GM13977 (cell line): Measurements from ENCODE around the gene TRIM61.
"Not testable (repeated sequence)": the region's sequence is repeated elsewhere in the genome, so short reads cannot be mapped to it uniquely, and the experiment has no call there.

ENCODE experiments used
- DNase-seq: peaks from one replicate; pipeline ENCODE4 v3.0.0; 2012; ENCODE audit warnings: low spot score
- in situ Hi-C: fragments of 300-500 bp; cut with MboI; formaldehyde crosslinking; loops from one replicate; pipeline ENCODE4 v1.12.0; 2022; ENCODE audit warnings: low sequenced_read_pairs, low pct_unique_long_range_greater_than_20kb, mixed read lengths, inconsistent platforms; ENCODE audit not compliant: unreplicated experiment
- TF ChIP-seq, protein P1 (sequence below): IDR thresholded peaks from 2 replicates; pipeline ENCODE4 v1.5.1; 2012; ENCODE audit warnings: mild to moderate bottlenecking, control low read depth; ENCODE audit not compliant: insufficient read depth; ENCODE audit errors: extremely low read depth, missing control alignments

Gene TRIM61

GRCh38 chr4:164977243-164978164 is at the start of gene TRIM61:
Gene TRIM61 (minus strand): TSS chr4:164977657. CDS start chr4:164970002, 7,655 bp downstream.
- peak; percentile 71 for DNase-seq
- TF ChIP-seq, protein P1, sequence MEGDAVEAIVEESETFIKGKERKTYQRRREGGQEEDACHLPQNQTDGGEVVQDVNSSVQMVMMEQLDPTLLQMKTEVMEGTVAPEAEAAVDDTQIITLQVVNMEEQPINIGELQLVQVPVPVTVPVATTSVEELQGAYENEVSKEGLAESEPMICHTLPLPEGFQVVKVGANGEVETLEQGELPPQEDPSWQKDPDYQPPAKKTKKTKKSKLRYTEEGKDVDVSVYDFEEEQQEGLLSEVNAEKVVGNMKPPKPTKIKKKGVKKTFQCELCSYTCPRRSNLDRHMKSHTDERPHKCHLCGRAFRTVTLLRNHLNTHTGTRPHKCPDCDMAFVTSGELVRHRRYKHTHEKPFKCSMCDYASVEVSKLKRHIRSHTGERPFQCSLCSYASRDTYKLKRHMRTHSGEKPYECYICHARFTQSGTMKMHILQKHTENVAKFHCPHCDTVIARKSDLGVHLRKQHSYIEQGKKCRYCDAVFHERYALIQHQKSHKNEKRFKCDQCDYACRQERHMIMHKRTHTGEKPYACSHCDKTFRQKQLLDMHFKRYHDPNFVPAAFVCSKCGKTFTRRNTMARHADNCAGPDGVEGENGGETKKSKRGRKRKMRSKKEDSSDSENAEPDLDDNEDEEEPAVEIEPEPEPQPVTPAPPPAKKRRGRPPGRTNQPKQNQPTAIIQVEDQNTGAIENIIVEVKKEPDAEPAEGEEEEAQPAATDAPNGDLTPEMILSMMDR: peak; percentile 41
- in situ Hi-C loops: no loop called here

- in situ Hi-C loops, DNase-seq: not testable (repeated sequence)
These were observed 48.3 kb upstream of the TRIM61 start for GRCh38 chr4:165025782-165026181.

- DNase-seq, in situ Hi-C loops: not testable (repeated sequence)
These were observed 42.5 kb upstream of the TRIM61 start for GRCh38 chr4:165019995-165020394.

DNA sequence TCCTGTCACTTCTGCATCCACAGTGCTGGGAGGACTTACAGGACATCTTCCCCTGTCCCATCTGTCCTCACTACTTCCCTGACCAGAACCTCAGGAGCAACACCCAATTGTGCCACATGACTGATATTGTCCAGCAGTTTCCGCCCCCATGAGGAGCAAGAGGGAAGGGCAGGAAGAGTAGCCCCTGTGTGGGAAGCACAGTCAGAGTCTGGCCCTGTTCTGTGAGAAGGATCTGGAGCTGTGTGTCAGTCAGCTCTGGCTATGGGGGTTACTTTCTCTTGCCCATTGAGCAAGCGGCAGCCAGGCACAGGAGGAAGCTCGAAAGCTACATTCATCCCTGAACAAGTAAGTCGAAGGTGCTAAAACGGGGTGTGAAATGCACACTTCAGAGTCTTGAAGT is 39.5 kb upstream of the TRIM61 start:
- TF ChIP-seq, protein P1: peak; percentile 22
- no peak for DNase-seq
- in situ Hi-C loops: no loop called here

GRCh38 chr4:165013691-165014090 is 36.2 kb upstream of the TRIM61 start:
- DNase-seq: no peak
- in situ Hi-C loops: no loop called here
- TF ChIP-seq, protein P1: no peak

GRCh38 chr4:165011403-165011802 is 33.9 kb upstream of the TRIM61 start:
- TF ChIP-seq, protein P1: no peak
- in situ Hi-C loops: no loop called here
- no peak for DNase-seq

- TF ChIP-seq, protein P1: no peak
- in situ Hi-C loops: no loop called here
- DNase-seq: no peak
These were observed 33.5 kb upstream of the TRIM61 start for GRCh38 chr4:165010991-165011390.
